ENCODE results near the gene PTPRB.

The PTPRB gene

DNA sequence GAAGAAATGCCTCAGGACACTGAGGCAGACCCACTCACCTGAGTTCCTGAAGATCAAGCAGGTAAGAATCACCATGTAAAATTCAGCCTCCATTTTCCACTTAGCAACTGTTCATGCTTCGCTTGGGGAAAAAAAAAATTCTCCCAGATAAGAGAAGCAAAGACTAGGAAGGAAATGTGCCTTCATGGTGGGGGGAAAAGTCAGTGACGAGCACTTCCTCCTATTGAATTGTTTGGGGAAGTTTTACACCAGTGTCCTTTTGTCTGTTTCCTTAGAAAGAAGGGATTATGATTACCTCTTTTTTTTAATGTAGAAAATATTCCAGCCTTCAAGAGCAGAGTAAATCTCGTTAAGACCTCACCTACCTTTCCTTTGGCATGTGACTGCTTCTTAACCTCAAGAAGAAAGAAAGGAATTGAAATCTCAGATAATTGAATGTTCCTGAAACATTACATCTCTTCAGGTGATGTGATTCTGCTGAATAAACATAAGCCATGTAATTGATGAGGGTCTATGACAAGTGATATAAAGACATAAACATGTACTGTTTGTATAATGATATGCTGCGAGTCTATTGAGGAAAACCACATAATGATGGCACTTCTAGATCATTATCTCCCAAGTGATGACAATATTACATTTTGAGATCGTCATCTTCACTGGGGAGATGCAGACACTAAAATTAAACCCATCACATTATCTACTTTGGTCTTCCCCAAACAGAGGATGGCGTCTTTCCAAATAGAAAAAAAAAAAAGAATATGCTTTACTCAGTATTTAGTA lies at the start of gene PTPRB:
Gene PTPRB (minus strand): TSS at position 127 of the 783 bp plus-strand sequence. CDS start 34 bp downstream, at position 93.
- DNase-seq, result peak; percentile 29 to 36

DNA sequence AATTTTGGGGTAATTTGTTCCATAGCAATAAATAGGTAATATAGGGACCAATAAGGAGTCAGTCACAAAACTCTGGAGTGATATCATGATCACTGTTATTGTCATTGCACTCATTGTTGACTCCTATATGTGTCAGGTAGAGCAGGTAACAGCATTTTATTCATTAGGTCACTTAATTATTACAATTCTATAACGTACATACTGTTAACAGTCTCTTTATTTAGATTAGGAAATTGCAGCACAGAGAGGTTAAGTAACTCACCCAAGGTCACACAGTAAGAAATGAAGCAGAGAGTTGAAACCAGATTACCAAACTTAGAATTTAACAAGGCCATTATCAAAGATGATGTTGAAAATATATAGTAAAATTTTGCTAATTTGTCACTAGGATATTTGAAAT lies 49.7 kb upstream of the PTPRB start:
- DNase-seq, result no peak

DNA sequence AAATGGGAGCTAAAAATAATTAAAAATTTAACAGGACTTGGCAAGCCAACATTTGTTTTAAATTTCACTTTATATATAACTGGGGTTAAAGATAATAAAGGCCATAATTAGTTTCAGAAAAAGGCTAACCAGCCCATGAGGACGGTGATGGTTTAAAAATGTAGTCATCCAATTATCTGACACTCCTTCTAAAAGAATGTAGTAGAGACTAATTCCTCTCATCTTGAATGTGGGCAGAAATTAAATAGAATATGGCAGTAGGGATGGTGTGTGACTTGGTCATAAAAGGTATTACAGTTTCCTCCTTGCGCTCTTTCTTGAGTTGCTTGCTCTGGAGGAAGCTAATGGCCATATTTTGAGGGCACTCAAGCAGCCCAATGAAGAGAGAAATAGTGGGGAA lies 49.1 kb upstream of the PTPRB start:
- no peak for DNase-seq

DNA sequence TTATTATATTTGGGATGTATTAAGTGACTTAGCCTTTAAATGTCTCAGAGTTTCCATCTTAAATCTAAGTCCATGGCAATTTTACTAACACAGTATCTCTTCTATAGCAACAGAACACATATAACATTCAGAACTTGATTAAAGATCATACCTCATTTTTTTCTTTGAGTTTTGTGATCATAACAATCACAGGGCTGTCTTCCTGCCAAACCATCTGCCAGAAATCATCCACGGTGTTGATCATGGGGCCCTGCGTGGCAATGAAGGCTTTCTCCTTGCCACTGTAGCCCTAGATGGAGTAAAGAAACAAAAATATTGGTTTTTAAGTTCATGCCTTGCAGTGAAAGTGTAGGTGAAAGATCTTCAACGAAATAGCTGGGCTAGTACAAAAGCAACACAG lies 46.7 kb upstream of the PTPRB start:
- DNase-seq, result no peak

DNA sequence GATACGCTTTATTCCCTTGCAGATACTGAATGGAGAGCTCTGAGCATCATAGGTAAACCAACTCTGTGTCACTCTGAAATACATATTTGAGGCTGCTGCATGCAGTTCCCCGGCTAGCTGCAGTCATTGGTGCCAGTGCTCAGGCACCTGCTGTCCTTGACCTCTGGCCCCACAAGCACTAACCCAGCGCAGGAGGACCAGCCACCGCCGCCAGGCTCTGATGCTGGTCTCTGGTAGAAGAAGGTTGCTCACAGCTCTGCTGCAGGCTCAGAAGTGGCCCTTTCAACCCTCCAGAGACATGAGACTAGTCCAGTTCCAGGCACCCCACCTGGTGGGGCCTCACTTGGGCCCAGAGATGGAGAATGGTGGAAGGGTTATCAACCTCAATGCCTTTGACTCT lies 34.5 kb upstream of the PTPRB start:
- no peak for DNase-seq

DNA sequence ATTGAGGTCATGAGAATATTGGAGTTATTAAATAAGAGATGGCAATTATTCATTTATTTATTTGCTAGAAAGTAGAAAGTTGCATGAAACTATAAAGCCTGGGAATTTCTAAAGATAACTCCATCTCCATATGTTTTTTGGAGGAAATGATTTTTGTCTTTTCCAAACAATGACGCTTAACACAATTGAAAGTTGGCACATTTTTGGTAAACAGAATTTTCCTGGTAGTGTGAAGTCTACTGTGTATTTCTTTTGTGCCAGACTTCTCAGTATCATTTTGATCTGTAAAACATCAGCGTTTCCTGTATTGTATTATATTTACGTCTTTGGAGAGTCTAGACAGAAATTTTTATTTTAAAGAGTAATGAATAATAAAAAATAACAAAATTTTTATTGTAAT lies 33.7 kb upstream of the PTPRB start:
- DNase-seq, result no peak

DNA sequence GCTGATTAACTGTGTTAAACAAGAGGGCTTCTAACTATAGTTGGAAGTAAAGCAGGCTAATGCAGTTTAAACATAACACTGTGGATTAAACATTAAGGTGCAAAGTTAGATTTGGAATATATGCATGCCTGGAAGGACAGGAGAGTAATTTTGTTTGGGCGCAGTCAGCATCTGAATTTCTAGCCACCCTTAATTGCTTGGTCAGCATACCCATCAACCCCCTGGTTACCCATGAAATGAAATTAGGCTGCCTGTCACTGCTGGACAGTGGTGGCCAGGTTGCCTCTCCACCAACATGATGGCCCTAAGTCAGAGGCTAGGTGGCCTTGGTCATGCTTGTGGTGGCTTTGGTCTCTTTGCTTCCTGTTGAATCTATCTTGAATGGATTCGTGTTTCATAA lies 30.0 kb upstream of the PTPRB start:
- DNase-seq, result no peak

DNA sequence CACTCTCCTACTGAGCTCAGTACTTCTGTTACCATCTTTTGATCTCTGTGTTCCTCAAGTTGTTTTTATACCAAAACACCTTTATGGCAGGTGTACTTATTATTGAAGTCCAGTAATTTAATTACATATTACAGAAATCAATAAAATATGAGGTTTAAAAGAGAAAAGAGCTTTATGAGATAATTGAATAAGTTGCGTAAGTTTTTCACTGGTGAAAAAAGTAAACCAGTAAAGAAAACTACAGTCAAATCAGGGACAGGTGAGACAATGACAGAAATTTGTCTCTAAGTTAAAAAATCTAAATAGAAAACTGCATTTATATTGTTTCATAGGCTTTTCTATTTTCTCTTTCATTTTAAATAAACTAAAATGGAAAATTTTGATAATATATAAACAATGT lies 29.1 kb upstream of the PTPRB start:
- DNase-seq, result no peak

DNA sequence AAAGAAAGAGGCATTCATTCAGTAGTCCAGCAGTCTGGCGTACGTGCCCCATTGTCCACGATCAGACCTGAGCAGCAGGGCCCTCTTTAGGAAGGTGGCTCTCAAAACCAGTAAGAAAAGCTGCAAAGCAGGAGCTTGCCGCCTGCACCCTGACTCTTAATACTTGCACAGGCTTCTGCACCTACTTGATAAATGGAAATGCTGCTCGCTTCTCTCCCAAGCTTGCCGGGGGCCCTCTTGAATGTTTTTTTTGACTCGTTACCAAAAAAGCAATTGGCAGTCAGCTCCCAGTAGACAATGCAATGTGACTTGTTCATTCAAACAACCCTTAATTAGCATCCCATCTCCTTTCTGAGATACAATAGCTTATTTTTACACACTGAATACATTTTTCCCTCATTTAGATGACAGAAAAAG lies 27.2 kb upstream of the PTPRB start:
- DNase-seq, result no peak

DNA sequence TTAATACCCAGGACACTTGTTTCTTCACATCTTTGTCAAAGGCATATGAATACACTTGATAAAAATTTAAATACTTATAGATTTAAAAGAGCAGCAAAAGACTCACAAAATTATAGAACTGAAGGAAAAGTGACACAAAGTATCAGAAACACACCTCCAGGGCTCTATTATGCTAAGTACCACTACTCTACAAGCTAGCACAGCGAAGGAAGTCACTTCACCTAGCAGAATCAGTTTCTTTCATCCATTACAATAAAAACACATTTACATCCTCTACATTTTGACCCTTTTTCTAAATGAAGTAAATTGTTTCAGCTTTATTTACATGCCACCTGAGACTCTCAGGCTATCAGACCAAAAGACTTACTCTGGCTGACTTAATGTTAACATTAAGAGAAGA lies 26.6 kb upstream of the PTPRB start:
- no peak for DNase-seq

DNA sequence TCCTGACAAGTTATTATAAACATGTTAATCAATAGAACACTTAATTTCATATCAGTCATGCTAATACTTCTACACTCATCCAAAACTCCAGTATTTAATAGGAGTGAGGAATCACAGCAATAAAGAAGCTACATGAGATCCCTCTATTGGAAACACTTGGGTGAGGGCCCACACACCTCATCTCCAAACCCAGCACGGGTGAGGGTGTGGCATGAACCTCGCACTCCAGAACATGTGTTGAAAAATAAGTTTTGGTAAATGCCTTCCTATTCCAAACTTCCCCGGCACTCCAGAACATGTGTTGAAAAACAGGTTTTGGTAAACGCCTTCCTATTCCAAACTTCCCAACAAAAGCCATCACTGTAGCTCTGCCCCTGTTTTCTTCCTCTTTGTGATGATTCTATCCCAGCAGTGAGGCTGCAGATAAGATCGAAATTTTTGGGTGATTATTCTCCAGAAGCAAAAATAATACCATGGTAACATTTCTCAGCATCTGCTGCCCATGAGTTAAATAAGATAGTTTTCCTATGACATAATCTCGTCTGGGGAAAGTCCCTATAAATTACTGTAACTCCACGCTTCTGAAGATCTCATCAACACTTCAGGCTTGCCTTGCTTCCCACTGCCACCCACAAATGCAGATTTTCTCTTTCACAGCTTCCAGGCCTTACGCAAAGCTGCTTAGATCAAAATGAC lies 24.4 kb upstream of the PTPRB start:
- DNase-seq, result no peak

DNA sequence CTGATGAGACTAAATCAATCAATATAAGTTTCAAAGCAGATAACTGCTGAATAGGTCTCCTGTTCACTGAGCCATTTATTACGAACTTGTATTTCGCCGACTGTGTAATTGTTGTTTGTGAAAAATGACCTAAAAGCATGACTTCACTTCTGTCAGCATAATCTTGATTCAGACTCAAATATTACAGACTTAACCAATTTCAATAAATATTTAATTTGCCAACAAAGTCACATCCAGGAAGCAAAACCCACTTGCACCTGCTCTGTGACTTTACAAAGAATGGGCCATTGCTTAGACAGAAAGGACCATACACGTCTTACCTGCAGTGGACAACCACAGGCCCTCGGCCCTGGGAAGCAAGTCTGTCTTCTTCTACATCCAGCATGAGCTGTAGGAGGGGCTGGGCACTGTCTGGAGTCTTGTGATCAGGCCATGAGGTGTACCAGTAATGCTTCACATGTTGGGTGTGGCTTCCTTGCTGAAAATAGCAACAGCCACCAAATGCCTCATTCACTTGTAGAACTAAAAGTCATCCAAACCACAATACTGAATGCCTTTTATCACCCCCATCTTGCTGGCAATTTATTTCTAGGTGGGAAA lies 23.5 kb upstream of the PTPRB start:
- DNase-seq, result no peak

DNA sequence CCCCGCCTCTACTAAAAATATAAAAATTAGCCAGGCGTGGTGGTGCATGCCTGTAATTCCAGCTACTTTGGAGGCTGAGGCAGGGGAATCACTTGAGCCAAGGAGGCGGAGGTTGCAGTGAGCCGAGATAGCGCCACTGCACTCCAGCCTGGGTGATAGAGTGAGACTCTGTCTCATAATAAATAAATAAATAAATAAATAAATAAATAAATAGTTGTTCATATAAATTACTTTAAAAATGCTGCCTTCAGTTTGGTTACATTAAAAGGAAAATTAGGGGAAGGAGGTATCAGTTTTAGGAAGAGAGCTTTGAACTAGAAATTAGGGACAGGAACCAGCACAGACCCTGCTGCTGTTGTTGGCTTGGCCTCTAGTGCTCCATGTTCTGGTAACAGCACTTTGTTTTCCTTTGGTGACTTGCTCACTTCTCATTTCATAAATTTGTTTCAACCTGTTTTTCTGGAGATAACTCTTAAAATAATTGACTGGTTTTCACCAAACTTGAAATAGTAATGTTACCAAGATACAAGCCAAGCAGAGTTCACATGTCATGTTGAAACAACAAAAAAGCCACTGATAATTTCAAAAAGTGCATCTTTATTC lies 22.9 kb upstream of the PTPRB start:
- no peak for DNase-seq

DNA sequence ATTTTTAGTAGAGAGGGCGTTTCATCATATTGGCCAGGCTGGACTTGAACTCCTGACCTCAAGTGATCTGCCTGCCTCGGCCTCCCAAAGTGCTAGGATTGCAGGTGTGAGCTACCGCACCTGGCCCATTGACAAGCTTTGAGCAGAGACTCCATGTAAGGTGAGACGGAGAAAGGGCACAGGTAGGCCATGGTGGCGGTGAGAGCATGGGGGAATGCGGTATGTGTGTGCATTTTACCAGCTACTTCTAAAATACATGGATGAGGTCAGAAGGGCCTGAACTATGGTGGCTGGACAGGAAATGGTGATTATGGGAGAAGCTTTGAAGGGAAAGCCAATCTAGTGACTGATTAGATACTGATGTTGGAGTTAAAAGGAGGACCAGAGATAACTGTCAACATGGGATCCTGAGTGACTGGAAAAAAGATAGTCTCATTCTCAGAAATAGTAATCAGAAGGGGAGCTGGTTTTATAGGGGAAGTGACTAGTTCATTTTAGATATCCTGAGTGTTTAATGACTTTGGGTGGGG lies 21.9 kb upstream of the PTPRB start:
- no peak for DNase-seq

DNA sequence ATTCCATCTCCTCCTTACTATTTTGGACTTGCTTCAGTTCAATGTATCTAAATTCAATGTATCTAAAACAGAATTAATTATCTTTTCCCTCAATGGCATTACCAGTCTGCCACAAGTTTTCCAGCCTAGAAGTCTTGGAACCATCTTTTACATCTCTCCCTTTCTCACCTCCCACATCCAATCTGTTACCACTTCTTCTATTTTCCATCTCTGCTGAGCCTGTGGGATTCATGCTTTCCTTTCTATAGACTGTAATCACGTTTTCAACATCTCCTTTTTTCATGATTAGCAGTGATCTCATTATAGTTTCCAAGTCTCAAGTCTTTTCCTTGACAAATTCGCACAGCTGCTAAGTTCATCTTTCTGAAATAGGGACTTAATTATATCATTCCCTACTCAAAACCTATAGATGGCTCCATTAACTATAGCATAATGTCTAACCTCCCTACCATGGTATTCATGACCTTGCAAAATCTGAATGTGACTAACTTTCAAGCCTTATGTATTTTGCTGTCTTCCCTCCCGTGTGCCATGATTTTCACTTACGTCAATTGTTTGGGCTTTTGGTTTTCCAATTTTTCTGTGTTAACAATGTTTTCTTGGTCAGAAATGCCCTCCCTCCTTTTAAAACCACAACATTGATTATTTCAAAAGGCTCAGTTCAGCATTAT lies 20.5 kb upstream of the PTPRB start:
- no peak for DNase-seq

DNA sequence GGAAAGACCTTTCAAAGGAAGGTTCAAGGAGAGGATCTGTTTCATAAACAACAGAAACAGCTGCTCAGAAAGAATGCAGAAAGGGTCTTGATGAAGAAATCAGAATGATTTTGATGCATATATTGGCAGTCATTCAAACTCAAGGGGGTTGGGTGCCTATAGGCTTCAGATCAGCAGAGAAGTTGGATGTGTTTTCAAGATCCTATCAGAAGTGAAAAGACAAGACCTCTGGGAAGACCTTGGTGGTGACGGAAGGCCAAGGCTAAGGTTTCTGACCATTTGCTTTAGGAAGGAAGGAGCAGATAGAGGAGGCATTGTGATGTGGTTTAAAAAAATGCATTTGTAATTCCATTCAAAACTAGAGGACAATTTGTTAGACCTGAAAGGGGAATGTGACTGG lies 15.2 kb upstream of the PTPRB start:
- DNase-seq, result no peak

DNA sequence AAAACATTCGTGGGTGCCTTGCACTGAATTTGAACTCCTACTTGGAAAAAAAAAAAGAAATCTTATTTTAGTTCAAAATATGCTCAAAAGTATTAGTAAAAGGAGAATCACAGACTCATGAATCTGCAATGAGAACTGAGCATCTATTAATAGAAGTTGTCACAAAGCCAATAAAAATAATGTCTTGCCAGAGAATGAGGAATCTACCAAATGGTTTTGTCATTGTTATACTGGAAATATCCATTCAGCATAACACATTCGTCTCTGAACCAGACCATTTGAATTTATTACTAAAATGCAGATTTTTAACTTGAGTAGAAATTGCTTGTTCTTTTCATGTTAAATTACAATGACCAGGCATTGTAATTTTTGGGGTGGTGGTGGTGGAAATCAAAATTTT lies 11.6 kb upstream of the PTPRB start:
- DNase-seq, result no peak

DNA sequence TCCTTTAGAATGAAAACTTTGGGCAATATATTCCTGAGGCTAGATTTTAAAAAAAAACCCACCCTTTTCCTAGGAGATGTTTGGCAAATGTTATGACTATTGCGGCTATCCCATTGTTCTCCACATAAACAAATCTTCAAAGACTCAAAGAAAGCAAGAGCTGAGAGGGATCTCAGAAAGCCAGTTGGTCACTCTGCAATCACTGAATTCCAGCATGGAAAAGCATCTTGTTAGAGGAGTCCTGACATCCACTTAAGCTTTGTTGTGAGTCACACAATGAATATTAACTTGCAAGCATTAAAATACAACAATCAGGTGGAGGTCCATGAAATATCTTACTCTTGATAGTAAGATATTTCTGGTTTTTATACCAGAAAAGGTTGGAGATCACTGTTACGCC lies 11.0 kb upstream of the PTPRB start:
- DNase-seq, result no peak

DNA sequence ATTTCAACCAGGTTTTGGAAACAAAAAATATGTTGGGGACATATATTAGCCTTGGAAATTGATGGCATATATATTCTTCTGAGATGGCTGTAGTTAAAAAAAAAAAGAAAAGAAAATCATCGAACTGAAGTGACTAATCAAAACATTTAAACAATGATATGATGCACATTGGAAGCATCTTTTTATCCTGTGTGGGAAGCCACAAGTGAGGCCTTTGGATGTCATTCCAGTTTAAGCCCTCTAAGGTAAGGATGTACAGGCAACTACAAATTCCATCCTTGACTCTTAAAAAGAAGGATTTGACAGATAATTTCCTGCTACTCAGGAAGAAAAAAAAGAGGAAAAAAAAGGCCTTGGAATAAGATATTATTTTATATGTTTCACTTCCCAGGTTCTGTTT lies 9.6 kb upstream of the PTPRB start:
- no peak for DNase-seq

DNA sequence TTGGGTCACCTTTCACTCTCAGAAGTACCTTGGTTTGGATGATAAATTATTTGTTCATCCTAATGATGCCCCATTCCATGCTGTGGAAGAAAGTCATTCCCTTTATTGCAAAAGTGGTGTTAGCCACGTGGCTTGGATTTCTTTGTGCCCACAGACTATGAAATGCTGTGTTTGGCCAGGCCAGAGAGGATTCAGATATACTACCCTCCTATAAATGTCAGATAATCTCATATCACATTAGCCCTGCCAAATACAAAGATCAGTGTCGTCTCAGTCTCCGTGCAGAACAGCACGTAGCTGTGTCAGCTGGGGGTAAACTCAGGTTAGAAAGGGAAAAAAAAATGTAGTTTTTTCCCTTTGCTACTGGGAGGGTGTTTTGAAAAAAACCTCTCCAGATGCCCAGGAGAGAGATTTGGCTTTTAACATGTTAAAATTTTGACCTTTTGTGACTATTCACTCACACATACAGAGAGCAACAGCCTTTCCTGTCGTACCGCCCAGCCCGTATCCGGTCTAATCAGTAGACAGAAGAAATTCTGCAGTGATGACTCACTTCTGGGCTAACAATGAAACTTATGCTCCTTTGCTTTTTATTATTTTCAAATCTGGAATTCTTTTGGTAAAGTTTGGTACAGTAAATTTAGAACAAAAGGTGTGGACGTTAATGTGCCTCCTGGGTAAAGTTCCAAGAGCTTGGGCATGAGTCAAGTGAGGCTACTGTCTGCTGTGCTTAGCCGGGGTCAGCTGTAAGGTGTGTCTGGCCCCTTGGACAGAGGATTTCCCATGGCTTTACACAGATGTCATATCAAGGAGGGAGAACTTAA lies 8.5 kb upstream of the PTPRB start:
- no peak for DNase-seq

DNA sequence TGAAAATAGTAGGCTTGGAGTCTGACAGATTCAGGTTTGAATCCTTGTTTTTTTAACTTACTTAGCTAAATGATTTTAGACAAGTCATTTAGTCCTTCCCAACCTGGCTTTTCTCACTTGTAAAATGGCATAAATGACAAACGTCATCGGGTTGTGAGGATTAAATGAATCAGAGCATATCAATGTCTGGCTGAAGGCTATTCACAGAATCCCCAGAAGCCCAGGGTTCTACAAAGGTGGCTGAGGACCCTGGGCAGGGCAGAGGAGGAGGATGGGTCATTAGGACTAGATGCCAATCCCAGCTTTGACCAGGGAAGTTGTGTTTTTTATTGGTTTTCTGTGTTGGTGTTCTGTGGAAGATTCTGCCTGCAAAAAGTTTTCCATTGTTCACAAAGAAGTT lies 7.6 kb upstream of the PTPRB start:
- no peak for DNase-seq

DNA sequence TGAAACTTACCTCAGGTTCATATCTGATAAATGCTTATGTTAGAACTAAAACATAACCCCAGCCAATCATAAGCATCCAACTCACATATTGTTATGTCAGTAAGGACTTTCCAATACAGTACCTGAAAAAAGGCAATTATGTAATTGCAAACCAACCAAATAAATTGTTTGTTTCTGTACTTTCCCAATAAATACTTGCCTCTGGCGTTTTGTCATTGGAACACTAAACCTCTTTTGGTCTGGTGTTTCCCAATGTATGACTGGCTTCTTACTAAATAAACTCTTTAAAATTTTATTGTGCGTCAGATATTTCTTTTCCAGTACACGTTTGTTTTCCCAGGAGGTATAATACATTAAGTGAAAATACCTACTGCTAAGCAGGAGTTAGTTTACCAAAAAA lies 6.7 kb upstream of the PTPRB start:
- DNase-seq, result no peak
